HG02852 (cell line): ENCODE data around the gene RBPJ.
"Not testable (repeated sequence)": the region's sequence is repeated elsewhere in the genome, so short reads cannot be mapped to it uniquely, and the experiment has no call there.

Experiments used
- ATAC-seq: cut with Tn5 transposase; IDR thresholded peaks from one replicate; pipeline ENCODE4 v1.9.1; 2021; ENCODE audit warnings: mild to moderate bottlenecking, moderate library complexity; ENCODE audit not compliant: unreplicated experiment

Gene RBPJ

DNA sequence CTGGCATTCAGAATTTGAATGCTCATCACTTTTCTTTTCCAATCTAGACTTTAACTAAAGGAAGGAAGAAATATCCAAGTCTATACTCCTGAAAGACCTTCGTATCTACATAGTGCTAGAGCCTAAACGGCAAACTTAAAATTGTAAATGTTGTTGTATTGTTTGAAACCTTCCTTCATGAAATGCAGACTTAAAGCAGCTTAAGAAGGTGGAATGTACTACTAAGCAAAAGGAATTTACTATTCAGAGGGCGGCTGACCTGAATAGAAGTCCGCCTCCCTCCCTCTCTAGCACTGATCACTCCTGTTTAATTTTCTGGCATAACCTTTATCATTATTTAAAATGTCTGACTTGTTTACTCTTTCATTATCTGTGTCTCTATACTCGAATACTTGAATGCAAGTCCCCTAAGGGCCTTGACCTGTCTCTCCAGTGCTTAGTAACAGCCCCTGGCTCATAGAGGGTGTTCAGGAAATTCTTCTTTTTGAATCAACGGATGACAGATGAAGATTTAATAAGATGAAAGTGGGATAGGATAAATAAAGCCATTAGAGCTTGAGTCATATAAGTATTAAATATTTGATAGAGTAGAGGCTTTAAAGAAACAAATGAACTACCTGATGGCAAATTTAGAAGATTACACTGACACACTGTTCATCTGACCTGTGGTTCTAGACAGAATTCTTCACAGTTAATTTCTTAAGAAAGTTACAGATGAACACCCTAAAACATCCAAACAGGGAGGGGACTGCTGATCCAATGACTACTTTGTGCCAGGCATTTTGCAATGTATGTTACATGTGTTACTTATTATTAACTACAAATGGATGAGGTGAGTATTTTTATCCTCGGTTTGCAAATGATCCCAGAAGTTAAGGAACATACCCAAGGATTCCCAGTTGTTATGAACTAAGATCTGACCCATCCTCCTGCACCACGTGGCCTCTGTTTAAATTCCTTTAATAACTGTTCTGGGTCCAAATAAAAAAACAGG, 20.2 kb upstream of the RBPJ start:
- no peak for ATAC-seq

GRCh38 chr4:26302031-26302899, 18.5 kb upstream of the RBPJ start:
- no peak for ATAC-seq

DNA sequence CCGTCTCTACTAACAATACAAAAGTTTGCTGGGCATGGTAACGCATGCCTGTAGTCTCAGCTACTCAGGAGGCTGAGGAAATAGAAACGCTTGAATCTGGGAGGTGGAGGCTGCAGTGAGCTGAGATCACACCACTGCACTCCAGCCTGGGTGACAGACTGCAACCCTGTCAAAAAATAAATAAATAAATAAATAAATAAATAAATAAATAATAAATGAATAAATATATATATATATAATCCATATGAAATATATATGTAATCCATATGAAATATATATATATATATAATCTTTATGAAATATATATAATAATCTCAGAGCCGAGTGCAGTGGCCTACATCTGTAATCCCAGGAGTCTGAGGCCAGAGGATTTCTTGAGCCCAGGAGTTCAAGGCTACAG, 17.8 kb upstream of the RBPJ start:
- ATAC-seq = no peak

DNA sequence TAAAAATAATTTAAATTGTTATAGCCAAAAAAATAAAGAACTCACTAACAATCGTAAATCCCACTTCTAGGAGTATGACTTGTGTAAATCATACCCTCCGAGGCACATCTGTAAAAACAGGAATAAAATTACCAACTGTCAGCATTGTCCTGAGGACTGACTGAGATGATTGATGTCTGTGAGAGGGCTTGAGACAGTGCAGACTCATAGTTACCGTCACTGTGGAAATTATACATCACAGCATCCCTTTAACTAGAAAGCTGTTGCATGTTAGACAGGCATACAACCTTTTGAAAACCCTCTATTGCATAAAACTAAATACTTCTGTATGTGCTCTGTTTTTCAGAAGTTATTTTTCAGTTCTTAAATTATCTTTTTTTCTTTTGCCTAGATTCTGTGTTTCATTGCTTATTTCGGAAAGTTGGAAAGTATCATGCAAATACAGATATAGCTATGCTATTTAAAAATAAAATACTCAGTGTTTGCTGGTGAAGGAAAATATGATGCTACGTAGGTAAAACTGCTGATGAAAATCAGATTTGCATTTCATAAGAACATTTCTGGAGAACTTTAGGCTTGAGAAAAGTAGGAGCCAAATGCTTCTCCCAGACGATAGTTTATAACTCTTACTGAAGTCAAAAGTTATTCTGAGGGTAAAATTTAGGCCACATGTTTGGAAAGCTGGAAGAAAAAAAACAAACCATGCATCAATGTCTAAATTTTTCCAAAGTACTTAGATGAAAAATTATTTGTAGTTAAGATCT, 13.6 kb upstream of the RBPJ start:
- no peak for ATAC-seq

DNA sequence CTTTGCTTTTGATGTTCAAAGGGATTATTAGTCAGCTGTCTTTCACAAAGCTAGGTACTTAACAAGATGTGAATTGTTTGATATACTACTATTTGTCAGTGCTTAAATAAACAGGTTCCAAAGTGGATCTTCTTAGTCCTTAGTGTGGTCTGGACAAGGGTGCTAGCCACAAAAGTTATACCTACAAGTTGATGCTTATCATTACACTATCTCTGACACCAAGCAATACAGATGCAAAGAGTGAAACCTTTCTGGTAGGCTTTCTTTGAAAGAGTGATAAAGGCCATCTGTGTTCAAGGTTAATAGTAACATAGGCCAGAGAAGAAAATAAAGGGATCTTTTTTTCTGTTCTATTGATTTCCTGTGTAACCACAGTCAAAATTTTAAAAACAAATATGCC, 12.2 kb upstream of the RBPJ start:
- ATAC-seq = no peak

DNA sequence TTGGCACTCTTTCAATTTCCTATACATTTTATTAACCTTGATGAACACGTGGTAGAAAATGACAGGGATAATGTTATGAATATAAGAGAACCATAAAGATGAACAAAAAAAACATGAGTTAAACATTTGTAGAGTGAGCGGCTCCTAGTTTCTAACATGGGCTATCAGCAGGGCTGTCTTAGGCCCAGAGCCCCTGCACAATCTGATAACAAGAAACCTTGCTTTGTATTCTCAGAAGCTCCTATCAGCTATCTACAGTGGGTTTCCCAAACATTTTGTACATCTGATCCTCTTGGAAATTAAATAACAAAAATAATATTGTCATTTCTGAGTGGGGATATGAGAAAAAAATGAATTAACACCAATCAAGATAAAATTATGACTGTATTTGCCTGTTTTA, 10.6 kb upstream of the RBPJ start:
- no peak for ATAC-seq

GRCh38 chr4:26311633-26312032, 9.2 kb upstream of the RBPJ start:
- no peak for ATAC-seq

DNA sequence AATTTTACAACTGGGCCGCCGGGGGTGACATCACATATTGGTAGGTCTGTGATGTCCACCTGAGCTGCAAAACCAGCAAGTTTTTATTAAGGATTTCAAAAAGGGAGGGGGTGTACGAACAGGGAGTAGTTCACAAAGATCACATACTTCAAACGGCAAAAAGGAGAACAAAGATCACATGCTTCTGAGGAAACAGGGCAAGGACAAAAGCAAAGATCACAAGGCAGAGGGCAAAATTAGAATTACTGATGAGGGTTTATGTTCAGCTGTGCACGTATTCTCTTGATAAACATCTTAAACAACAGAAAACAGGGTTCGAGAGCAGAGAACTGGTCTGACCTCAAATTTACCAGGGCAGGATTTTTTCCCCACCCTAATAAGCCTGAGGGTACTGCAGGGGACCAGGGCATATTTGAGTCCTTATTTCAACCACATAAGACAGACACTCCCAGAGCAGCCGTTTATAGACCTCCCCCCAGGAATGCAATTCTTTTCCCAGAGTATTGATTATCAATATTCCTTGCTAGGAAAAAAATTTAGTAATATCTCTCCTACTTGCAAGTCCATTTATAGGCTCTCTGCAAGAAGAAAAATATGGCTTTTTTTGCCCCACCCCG, 5.4 kb upstream of the RBPJ start:
- ATAC-seq = not testable (repeated sequence)

DNA sequence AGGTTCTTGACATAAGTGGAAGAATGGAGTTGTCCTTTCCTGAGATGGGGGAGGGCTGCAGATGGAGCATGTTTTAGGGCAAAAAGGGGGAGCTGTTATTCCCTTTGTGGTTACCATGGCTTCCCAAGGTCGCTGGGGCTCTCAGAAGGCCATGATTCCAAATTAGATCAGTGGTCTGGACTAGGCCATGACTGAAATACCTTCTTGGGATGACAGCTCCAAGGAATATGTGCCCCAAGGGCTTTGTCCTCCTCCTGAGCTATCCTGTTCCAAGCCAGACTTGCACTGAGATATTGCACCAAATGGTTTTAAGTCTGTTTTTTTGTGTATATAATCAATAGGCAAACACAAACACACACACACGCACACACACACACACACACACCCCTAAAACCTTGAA, 3.0 kb upstream of the RBPJ start:
- no peak for ATAC-seq

GRCh38 chr4:26319467-26319948, 1.3 kb upstream of the RBPJ start:
- ATAC-seq = peak; percentile 64

GRCh38 chr4:26319949-26320537, 771 bp upstream of the RBPJ start:
- ATAC-seq = peak; percentile 20

- ATAC-seq = no peak
Observed at GRCh38 chr4:26321373-26322221, 783 bp downstream of the RBPJ start.

DNA sequence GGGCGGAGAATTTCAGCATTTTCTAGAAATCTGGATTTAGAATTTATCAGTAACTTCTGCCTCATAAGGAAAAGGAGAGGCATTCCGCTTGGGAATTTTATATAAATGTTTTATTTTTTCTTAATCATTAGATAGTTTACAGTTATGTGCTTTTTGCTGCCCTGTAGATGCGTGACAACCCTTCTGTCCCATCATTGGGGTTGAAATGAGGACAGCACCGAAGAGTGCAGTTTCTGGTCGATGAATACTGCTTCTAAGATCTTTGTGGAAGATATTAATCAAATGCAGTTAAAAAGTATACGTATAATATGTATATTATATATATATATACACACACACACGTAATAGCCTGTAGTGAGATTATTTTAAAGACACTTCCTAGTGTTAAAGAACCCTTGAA, 1.5 kb downstream of the RBPJ start:
- ATAC-seq = no peak

- ATAC-seq = no peak
Observed at GRCh38 chr4:26323821-26324220, 3.0 kb downstream of the RBPJ start.

GRCh38 chr4:26325191-26325590, 4.4 kb downstream of the RBPJ start:
- no peak for ATAC-seq

GRCh38 chr4:26326791-26327190, 6.0 kb downstream of the RBPJ start:
- no peak for ATAC-seq

- peak; percentile 72 for ATAC-seq
Observed at GRCh38 chr4:26330186-26330787, 9.5 kb downstream of the RBPJ start.

GRCh38 chr4:26330946-26331345, 10.1 kb downstream of the RBPJ start:
- ATAC-seq = no peak
